Stimulated activated CD4-positive, alpha-beta T cell treated with anti-CD3 and anti-CD28 coated beads, Interleukin-12 subunit alpha, Interleukin-12 subunit beta, amount 100 ng/mL, for 4 hours (primary cell): ENCODE data around the gene GALNT17.

ENCODE experiments used
- DNase-seq: peaks from one replicate; pipeline ENCODE4 v3.0.0-alpha.2; 2020

Gene GALNT17

DNA sequence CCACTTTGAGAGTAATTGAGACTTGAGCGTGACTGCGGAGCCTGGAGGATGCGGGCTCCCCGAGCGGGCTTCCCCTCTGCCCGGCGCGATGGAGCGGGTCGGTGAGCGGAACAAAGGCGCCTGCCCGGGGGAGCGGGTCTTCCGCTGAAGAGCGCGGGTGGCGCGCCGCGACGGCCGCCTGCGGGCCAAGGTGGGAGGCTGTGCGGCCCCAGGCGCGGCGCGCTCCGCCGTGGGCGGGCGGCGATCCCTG lies at the start of gene GALNT17:
TSS of gene GALNT17 (plus strand) at position 18 of the 250 bp plus-strand sequence.
- DNase-seq, result no peak

- DNase-seq, result no peak
Observed at GRCh38 chr7:71095266-71095860, 36.6 kb upstream of the GALNT17 start.

- DNase-seq, result no peak
Observed at GRCh38 chr7:71096351-71096750, 35.6 kb upstream of the GALNT17 start.

DNA sequence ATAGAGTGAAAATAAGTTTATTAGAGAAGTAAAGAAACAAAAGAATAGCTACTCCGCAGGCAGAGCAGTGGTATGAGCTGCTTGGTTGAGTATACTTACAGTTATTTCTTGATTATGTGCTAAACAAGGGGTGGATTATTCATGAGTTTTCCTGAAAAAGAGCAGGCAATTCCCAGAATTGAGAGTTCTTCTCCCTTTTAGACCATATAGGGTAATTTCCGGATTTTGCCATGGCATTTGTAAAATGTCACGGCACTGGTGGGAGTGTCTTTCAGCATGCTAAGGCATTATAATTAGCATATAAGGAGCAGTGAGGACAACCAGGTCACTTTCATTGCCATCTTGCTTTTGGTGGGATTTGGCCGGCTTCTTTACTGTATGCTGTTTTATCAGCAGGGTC lies 25.7 kb upstream of the GALNT17 start:
- DNase-seq, result no peak

DNA sequence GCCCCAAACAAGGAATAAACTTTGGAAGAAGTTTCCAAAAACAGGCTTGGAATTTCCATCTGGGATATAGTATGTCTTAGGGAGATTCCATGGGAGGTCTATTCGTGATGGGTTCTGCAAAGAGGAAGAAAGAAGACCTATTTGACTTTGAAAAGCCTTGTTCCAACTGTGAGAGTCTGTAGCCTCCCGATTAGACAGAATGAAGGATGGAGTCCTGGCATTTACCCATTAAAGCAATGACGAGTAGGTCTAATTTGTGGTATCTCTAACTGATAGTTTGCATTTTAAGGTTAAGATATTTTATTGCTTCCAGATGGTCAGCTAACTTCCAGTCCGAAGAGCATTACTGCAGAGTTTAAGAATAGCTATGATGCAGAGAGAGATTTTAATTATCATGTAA lies 19.5 kb upstream of the GALNT17 start:
- no peak for DNase-seq

GRCh38 chr7:71120096-71120495 lies 11.8 kb upstream of the GALNT17 start:
- DNase-seq, result no peak

DNA sequence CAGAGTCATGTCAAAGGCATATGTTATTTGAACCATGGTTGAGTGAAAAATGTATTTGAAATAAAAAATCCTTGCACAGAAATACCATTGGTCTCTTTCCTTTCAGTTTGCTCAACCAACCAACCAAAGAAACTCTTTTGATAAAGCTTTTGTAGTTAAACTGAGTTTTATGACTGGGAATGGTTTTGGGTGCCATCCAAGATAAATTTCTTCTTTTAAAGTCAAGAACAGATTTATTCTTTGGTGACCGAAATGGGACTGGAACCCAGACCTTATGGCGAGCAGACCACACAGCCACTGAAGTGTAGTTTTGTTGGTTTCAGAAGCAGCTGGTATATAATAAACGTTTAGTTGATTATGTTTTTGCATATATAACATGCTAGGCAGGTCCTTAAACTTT lies 2.8 kb upstream of the GALNT17 start:
- no peak for DNase-seq

GRCh38 chr7:71130031-71130679 lies 1.8 kb upstream of the GALNT17 start:
- DNase-seq, result no peak

DNA sequence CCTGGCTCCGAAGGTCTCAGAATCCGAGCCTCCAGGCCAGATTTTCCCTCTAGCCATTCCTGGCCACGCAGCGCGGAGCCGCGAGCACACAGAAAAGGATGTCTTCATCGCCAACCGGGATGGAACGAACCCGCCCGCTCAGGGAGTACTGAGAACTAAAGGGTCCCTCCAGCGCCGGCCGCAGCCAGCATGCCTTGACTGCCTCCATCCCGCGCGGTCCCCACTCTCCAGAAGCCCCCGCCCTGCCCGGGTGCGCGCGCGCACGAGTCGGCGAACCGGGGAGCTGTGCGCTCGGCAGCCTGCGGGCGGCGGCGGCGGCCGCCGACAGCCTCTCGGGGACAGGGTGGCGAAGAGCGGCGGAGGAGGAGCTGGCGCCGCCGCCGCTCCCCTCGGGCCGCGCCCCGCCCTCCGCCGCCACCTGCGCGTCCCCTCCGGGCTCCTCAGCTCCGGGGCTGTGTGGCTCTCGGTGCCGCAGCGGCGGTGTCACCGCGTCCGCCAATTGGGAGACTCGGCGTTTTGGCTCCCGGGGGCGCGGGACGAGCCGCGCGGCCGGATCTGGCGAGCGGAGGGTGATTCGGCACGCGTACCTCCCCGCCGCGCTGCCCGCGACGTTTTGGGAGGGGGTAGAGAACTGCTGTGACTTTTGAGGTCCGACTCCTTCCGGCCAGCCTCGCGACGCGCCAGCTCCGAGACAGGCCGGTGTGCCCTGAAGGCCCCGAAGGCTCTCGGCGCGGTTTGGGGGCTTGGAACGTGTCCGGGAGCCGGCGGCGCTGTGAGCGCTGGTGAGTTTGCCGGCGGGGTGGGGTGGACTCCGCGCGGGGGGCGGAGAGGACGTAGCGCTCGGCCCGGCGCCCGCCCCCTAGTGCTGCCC lies 453 bp upstream of the GALNT17 start:
- DNase-seq, result no peak

GRCh38 chr7:71132377-71133231 lies 660 bp downstream of the GALNT17 start:
- DNase-seq, result no peak

DNA sequence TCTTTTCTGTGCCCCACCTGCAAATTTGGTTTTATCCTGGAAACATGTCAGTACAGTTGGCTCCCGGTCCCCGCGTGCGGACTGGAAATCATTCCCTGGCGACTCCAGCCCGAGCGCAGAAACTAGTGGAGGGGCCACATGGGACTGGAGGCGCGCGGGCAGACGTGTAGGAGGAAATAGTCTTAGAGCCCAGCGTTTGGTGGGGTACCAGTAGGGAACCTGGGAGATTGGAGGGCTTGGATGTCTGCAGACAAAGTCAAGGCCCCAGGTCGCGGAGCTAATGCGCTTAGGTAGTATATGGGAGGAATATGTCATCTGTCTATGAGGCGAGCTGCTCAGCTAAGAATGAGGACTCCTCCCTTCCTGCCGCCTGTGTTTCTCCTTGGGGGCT lies 1.3 kb downstream of the GALNT17 start:
- DNase-seq, result no peak

DNA sequence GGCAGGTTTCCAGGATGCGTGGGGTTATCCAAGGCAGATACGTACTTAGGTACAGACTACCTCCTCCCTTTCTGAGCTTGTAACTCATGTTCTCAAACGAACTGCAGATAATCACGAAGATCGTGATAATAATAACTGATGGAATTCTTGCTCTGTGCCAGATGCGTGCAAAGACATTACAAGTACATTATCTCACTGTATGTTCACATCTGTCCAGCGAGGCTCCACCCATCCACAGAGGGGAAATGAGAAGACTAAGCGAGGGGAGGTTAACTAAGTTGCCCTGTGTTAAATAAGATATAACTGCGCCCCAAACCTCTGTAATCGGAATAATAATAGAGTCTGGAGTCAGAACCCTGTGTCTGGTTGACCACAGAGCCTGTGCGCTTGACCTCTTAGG lies 1.9 kb downstream of the GALNT17 start:
- DNase-seq, result no peak

- no peak for DNase-seq
Observed at GRCh38 chr7:71135116-71135515, 3.2 kb downstream of the GALNT17 start.

DNA sequence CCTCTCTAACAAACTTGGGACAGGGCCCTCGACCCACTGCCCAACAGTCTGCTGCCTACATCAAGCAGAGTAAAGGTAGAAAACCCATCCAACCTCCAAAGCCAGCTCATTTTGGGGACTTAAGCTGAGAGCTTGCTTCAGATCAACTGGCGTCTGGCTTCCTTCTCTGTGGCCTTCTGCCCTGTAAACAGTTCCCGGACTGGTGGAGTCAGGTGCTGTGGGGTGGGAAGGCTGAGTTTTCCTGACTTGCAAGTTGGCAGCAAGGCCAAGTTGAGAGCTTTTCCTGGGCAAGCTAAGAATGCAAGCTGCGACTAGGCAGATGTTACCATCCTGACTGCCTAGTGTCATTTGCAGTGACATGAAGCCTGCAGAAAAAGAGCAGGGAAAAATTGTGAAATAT lies 3.7 kb downstream of the GALNT17 start:
- DNase-seq, result no peak

DNA sequence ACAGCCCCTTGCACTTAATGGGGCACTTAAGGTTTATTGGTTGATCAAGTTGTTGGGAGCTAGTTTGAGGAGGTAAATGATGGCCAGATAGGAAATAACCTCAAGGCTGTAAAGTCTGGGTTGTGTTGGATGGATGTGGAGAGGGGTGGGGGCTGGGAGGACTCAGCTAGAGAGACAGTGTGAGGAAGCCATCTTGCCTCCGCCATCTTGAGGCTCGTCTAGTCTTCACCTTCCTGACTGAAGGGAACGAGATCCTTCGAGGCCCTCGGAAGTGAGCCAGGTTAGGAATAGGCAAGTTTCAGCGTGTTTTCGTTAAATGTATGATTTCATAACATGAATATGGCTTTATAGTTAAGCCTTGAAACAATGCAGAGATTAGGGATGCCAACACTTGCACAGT lies 5.5 kb downstream of the GALNT17 start:
- no peak for DNase-seq

DNA sequence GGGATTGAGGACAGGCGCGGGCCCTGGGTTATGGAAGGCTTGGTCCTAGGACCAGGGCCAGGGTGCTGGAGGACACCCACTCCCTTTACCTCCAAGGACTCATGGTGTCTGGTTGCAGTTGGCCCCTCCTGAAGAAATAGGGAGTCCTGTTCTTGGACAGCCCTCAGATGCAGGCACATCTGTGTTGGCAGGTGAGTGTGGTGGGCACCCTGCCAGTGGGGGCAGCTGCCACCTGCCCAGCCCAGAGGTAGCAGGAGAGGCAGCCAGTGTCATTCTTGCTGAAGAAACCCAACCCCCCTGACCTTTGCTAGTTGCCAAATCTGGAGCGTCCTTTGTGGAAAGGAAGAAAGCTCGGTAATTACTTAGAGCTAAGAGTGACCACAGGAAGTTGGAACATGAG lies 8.3 kb downstream of the GALNT17 start:
- no peak for DNase-seq

DNA sequence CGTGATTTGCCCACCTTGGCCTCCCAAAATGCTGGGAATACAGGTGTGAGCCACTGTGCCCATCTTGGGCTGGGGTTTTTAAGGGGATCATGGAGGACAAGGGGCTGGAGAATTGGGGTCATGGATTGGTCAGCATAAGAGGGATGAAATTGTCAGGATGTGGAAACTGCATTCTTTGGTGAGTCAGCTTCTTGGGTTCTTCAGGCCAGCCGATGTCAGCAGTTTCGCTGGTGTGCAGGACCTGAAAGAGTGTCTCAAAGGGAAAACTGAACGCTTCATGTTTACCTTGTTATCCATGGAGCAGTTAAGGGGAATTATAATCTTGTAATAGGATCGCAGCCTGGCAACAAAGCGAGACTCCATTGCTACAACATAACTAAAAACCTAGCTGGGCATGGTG lies 13.0 kb downstream of the GALNT17 start:
- no peak for DNase-seq

DNA sequence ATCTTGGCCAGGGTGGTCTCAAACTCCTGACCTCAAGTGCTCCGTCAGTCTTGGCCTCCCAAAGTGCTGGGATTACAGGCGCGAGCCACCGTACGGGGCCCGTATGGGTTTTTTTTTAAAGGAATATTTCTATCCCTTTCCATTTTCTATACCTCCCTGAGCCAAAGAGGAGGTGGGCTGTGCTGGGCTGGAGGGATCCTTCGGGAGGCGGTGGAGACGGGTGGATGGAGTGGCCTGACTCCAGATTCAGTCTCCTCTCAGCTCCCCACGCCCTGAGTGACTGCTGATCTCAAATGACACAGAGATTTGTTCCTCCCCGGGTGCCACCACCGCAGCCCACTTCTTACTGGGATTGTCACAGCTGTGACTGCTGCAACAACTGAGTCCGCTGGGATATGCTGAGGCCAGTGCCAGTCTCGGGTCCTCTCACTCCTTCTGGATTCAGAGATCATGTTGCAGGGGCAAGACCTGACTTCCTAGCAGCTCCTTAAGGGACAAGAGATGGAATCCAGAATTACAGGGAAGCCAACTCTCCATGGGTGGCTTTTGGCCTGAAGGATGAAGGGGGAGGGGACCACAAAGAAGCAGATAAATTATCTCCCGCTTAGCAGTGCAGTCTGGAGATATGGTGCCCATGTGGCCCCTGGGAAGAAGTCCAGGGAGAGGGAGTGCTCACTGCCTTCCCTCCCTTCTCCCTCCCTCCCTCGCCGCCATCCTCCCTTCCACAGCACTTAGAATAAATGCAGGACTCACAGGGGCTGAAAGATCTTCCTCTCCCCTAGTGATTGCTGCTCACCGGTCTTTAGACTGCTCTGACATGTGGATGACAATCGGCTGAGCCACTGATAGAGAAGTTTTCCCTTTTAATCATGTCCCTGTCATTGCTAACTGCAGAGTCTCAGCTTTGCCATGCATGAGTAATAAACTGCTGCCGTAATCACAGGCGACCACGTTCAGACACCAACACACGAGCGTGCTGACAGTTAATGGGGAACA lies 14.3 kb downstream of the GALNT17 start:
- no peak for DNase-seq

- no peak for DNase-seq
Observed at GRCh38 chr7:71148098-71148497, 16.2 kb downstream of the GALNT17 start.

- no peak for DNase-seq
Observed at GRCh38 chr7:71155236-71155635, 23.3 kb downstream of the GALNT17 start.

GRCh38 chr7:71157757-71158156 lies 25.8 kb downstream of the GALNT17 start:
- no peak for DNase-seq

GRCh38 chr7:71165708-71166107 lies 33.8 kb downstream of the GALNT17 start:
- no peak for DNase-seq
